Astrocyte of the spinal cord (primary cell): ENCODE data around the gene DERL3.
A peak's percentile ranks its signal among the peaks of the same experiment; 100 is the strongest.

Experiments
- DNase-seq: peaks from one replicate; pipeline ENCODE4 v3.0.0; 2011; ENCODE audit warnings: low read depth, low spot score
- H3K4me3 ChIP-seq: 2 replicates; pipeline ENCODE4 v1.5.1; 2011; ENCODE audit warnings: low read depth, mild to moderate bottlenecking, low read length, moderate library complexity
- in situ Hi-C: cut with HindIII; loops from 2 replicates; pipeline ENCODE4 v1.10.0; 2017; ENCODE audit warnings: low sequenced_read_pairs
- TF ChIP-seq, protein P1 (sequence below): IDR thresholded peaks from 2 replicates; pipeline ENCODE4 v1.5.1; 2012; ENCODE audit warnings: low read depth, mild to moderate bottlenecking, low read length, inconsistent platforms

DERL3 gene

DNA sequence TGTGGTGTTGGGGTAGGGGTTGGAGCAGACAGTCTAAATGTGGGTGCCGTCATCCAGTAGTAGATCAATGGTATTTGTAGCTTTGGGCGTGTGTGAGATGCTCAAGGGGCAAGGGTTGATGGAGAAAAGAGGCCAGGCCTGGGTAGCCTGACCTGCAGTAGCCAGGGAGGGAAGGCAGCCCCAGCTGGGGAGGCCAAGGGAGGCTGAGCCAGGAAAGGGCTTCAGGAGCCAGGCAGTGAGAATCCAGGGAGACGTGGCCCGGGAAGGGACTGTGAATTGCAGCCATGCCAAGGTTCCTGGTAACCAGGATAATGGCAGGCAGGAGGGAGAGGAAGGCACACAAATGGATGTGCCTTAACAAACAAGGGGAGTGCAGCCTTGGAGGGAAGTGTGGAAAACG is 2.5 kb upstream of the DERL3 start:
- in situ Hi-C loops = no loop called here
- no peak overlapping the region for H3K4me3 ChIP-seq
- no peak for DNase-seq
- TF ChIP-seq, protein P1, sequence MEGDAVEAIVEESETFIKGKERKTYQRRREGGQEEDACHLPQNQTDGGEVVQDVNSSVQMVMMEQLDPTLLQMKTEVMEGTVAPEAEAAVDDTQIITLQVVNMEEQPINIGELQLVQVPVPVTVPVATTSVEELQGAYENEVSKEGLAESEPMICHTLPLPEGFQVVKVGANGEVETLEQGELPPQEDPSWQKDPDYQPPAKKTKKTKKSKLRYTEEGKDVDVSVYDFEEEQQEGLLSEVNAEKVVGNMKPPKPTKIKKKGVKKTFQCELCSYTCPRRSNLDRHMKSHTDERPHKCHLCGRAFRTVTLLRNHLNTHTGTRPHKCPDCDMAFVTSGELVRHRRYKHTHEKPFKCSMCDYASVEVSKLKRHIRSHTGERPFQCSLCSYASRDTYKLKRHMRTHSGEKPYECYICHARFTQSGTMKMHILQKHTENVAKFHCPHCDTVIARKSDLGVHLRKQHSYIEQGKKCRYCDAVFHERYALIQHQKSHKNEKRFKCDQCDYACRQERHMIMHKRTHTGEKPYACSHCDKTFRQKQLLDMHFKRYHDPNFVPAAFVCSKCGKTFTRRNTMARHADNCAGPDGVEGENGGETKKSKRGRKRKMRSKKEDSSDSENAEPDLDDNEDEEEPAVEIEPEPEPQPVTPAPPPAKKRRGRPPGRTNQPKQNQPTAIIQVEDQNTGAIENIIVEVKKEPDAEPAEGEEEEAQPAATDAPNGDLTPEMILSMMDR = no peak

- TF ChIP-seq, protein P1 = no peak
- in situ Hi-C loops = no loop called here
- DNase-seq = no peak
- no peak overlapping the region for H3K4me3 ChIP-seq
These were observed 1.2 kb upstream of the DERL3 start for GRCh38 chr22:23840026-23840425.

GRCh38 chr22:23837911-23838680 is 710 bp downstream of the DERL3 start:
- in situ Hi-C loops = no loop called here
- H3K4me3 ChIP-seq = peak overlapping the region; percentile 37
- no peak for DNase-seq
- TF ChIP-seq, protein P1 = no peak

DNA sequence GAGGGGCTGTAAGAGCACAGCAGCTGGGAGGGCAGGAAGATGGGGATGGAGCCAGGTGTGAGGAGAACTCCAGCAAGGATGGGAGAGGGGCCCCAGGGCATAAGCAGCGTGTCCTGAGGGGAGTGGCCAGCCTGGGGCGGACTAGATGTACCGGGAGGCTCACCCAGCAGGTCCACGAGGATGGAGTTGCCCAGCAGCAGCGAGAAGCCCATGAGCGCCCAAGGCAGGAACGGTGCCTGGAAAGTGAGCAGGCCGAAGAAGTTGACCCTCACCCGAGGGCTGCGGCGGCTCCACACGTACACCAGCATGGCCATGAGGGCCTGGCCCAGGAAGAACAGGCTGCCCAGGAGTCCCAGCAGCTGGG is 1.3 kb downstream of the DERL3 start:
- TF ChIP-seq, protein P1 = no peak
- H3K4me3 ChIP-seq = no peak overlapping the region
- DNase-seq = no peak
- in situ Hi-C loops = no loop called here

DNA sequence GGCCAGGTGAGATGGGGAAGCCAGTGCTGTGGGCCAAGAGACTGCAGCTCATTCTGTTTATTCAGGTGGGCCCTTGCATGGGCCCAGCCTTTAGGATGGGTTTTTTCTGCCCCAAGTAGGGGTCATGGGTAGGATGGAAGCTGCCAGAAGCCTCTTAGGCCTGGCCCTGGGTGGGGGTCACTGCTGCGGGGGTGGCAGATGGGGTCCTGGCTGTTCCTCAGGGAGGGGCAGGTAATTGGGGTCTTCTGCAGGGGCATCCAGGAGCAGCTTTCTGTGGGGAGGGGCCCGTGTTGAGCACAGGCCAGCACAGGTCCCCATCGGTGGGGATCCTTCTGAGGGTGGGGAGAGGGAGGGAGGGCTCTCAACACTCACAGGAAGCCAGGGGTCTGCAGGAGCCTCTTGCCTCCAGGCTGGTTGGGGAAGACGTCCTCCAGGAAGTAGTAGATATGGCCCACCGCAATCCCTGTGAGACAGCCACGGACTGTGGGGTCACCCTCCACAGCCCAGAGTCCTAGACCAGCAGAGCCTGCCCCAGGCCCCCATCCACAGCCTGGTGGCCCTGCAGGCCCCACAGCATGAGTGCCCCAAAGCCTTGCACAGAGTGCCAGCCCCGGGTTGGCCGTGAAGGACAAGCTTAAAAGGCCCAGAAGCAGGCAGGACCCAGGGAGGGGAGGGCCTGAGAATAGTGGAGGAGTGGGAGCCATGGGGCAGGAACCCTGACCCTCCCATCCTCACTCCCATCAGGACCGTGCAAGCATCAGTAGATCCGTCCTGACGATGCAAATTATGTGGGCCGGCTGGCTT is 1.9 kb downstream of the DERL3 start:
- no peak for DNase-seq
- in situ Hi-C loops = no loop called here
- no peak overlapping the region for H3K4me3 ChIP-seq
- TF ChIP-seq, protein P1 = no peak

DNA sequence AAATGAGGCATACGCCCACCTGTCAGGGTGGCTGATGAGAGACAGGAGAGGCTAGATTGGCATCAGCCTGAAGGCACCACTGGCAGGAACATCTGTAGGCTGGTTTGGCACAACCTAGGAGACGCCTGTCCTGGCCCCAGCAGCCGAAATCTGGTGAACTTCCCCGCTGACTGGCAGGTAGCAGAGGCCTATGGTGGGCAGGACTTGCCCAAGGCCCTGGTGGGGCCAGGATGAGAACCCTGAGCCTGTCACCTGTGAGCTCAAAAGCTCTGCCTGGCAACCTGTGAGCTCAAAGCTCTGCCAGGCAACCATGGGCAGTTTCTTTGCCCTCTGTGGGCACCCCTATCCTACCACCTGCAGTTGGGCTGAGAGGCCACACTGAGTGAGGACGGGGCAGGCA is 2.5 kb downstream of the DERL3 start:
- no peak for DNase-seq
- TF ChIP-seq, protein P1 = no peak
- in situ Hi-C loops = no loop called here
- no peak overlapping the region for H3K4me3 ChIP-seq
